OCI-LY7 (cell line): ENCODE results near the gene CACNA1D. TPM values are rescaled to one million over a fixed set of nuclear protein-coding genes. Genes with fewer than 3 reads are reported as not detected.

Experiments
- BruUV-seq: library from RNA; stranded (reverse); fragments of 400-500 nt; replicated peaks from 2 replicates; lab custom pipeline; 2021; lab: Mats Ljungman, UMichigan
- CTCF ChIA-PET: fragments of 300-600 bp; sonication (Branson Sonifier 250); formaldehyde crosslinking; loops from one replicate; lab custom pipeline; 2022; ENCODE audit warnings: antibody characterized with exemption; ENCODE audit not compliant: unreplicated experiment; lab: Charles Lee
- POLR2A ChIA-PET: fragments of 300-600 bp; sonication (Branson Sonifier 250); formaldehyde crosslinking; loops from one replicate; lab custom pipeline; 2022; ENCODE audit warnings: antibody characterized with exemption; lab: Charles Lee
- DNase-seq: peaks from one replicate; pipeline ENCODE4 v3.0.0-alpha.2; 2015; ENCODE audit warnings: low spot score
- H2AFZ ChIP-seq: fragments of 200-600 bp; sonication (generic), shearing (Covaris generic); 2 replicates; pipeline ENCODE4 v1.6.1; 2014; ENCODE audit warnings: mild to moderate bottlenecking, antibody characterized with exemption, low read length, moderate library complexity
- H3K27ac ChIP-seq: fragments of 200-600 bp; sonication (generic); 2 replicates; pipeline ENCODE4 v1.5.1; 2014; ENCODE audit warnings: mixed run types, low read depth, mild to moderate bottlenecking, moderate library complexity, low read length, inconsistent platforms; ENCODE audit not compliant: poor library complexity, severe bottlenecking
- H3K36me3 ChIP-seq: fragments of 200-600 bp; sonication (generic); 2 replicates; pipeline ENCODE4 v1.6.1; 2014; ENCODE audit warnings: mild to moderate bottlenecking, antibody characterized with exemption, low read length, moderate library complexity, mixed read lengths; ENCODE audit not compliant: insufficient read depth
- H3K4me1 ChIP-seq: fragments of 200-600 bp; sonication (generic); 2 replicates; pipeline ENCODE4 v1.5.1; 2014; ENCODE audit warnings: mild to moderate bottlenecking, low read length; ENCODE audit not compliant: insufficient read depth, poor library complexity, severe bottlenecking
- H3K4me2 ChIP-seq: fragments of 200-600 bp; sonication (generic); 2 replicates; pipeline ENCODE4 v1.6.1; 2014; ENCODE audit warnings: mild to moderate bottlenecking, low read length
- H3K4me3 ChIP-seq: fragments of 200-600 bp; sonication (generic); 2 replicates; pipeline ENCODE4 v1.5.1; 2014; ENCODE audit warnings: mild to moderate bottlenecking, low read depth, low read length; ENCODE audit not compliant: poor library complexity, severe bottlenecking
- H3K79me2 ChIP-seq: fragments of 200-600 bp; sonication (generic); 2 replicates; pipeline ENCODE4 v1.6.1; 2016; ENCODE audit warnings: low read depth, mild to moderate bottlenecking, low read length, moderate library complexity, mixed read lengths; ENCODE audit not compliant: insufficient read depth
- H3K9me2 ChIP-seq: fragments of 200-600 bp; sonication (generic); 2 replicates; pipeline ENCODE4 v1.6.1; 2016; ENCODE audit warnings: mild to moderate bottlenecking, low read length, mixed read lengths; ENCODE audit not compliant: insufficient read depth
- H3K9me3 ChIP-seq: fragments of 200-600 bp; sonication (generic); 2 replicates; pipeline ENCODE4 v1.6.1; 2014; ENCODE audit warnings: mild to moderate bottlenecking, mixed run types, low read length, mixed read lengths
- H4K20me1 ChIP-seq: fragments of 200-600 bp; sonication (generic); 2 replicates; pipeline ENCODE4 v1.6.1; 2014; ENCODE audit warnings: mild to moderate bottlenecking, antibody characterized with exemption, low read length, moderate library complexity, mixed read lengths; ENCODE audit not compliant: insufficient read depth
- EZH2phosphoT487 ChIP-seq: fragments of 200-600 bp; sonication (generic); IDR thresholded peaks from 2 replicates; pipeline ENCODE4 v1.6.1; 2018; ENCODE audit warnings: low read depth, borderline replicate concordance, mild to moderate bottlenecking, mixed run types, antibody characterized with exemption, low read length, moderate library complexity, mixed read lengths
- intact Hi-C: fragments of 100-400 bp; cut with micrococcal nuclease; formaldehyde crosslinking; loops from one replicate; pipeline ENCODE4 v1.10.0; 2022; ENCODE audit not compliant: unreplicated experiment
- total RNA-seq, 2 experiments: library from RNA; depleted of rRNA in 1 of 2; stranded (reverse); fragments of >200 nt in 1 of 2; shearing (Covaris generic) in 1 of 2; gene quantifications; 2 replicates each; pipeline ENCODE4 v1.2.3, GENCODE V29; 2014 to 2022
- TF ChIP-seq, protein P1 (sequence below): fragments of 200-600 bp; sonication (generic); conservative IDR thresholded peaks from 2 replicates; pipeline ENCODE4 v1.5.1; 2014; ENCODE audit warnings: mild to moderate bottlenecking, antibody characterized with exemption, low read length, moderate library complexity, mixed read lengths

CACNA1D gene
- total RNA-seq, 2 experiments from 2014 or later = 0.42 TPM; not detected in 1

DNA sequence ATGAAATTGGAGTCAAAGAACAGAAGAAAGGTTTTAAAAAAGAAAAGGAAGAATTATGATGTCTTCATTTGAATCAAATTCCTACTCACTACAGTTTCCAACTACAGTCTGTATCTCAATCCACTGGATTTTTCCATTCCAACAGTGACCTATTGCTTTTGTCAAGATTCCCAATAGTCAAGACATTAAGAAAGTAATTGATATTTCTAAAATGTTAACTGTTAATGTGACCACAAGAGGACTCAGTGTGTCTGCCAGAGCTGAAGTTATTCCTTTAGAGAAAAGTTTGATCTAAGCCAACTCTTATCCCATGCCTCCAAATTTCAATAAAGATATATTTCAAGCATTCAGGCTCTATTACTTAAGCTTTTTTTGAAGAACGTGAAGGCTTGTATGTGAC is 163.2 kb downstream of the CACNA1D start:
- POLR2A ChIA-PET = interaction anchor here (0.6 to 0.7 kb wide), 2 partner anchors 47 to 79 kb away, joined by 3 read pairs; no protein-coding TSS in a partner anchor
- no peak for DNase-seq
- Histone ChIP-seq H3K36me3 (no peaks in the 10 kb centered on the region), H3K79me2 (no peaks in the 10 kb centered on the region), H3K9me2 (no peaks in the 10 kb centered on the region), H3K4me3 (no peak overlapping the region), H4K20me1 (no peaks in the 10 kb centered on the region), H3K4me2 (no peak overlapping the region), H3K27ac (no peak overlapping the region), H3K4me1 (no peaks in the 10 kb centered on the region), H2AFZ (no peak overlapping the region), H3K9me3 (no peaks in the 10 kb centered on the region)
- intact Hi-C loops = no loop called here
- BruUV-seq = no TSS peak
- CTCF ChIA-PET = no interaction called here
- TF ChIP-seq EZH2phosphoT487 = no peak
- TF ChIP-seq, protein P1, sequence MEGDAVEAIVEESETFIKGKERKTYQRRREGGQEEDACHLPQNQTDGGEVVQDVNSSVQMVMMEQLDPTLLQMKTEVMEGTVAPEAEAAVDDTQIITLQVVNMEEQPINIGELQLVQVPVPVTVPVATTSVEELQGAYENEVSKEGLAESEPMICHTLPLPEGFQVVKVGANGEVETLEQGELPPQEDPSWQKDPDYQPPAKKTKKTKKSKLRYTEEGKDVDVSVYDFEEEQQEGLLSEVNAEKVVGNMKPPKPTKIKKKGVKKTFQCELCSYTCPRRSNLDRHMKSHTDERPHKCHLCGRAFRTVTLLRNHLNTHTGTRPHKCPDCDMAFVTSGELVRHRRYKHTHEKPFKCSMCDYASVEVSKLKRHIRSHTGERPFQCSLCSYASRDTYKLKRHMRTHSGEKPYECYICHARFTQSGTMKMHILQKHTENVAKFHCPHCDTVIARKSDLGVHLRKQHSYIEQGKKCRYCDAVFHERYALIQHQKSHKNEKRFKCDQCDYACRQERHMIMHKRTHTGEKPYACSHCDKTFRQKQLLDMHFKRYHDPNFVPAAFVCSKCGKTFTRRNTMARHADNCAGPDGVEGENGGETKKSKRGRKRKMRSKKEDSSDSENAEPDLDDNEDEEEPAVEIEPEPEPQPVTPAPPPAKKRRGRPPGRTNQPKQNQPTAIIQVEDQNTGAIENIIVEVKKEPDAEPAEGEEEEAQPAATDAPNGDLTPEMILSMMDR = no peak

DNA sequence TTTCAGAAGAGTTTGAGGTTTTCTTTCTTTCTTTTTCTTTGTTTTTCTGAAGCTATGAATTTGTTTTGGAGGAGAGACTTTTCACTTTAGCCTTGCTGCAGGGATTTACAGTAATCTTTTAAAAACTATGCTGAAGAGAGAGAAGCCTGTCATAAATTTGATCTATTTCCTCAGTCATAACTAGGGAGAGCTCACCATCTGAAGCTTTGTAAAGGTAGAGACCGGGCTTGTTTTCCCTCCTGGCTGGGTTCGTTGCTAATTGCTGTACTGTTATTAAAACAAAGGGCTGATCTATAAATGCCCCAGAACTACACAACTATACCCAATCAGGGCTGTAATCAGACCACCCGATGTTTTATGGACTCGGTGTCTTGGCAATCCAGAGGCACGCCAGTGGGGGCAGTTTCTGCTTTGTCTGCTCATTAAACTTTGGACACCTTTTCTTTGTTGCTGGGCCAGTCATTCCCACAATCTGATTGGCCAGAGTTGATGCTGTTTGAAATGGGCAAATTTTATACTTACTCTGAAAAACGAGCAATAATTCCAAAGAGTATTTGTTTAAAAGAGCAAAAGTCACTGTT is 164.3 kb downstream of the CACNA1D start:
- no peaks in the 10 kb centered on the region for H3K9me2 ChIP-seq
- no peak for TF ChIP-seq EZH2phosphoT487
- TF ChIP-seq, protein P1 = no peak
- H3K4me2 ChIP-seq = no peak overlapping the region
- DNase-seq = no peak
- H3K4me3 ChIP-seq = no peak overlapping the region
- no peaks in the 10 kb centered on the region for H3K9me3 ChIP-seq
- H3K36me3 ChIP-seq = no peaks in the 10 kb centered on the region
- no peaks in the 10 kb centered on the region for H4K20me1 ChIP-seq
- ChIA-PET CTCF (no interaction called here), POLR2A (no interaction called here)
- H3K27ac ChIP-seq = no peak overlapping the region
- no peak overlapping the region for H2AFZ ChIP-seq
- intact Hi-C loops = no loop called here
- no peaks in the 10 kb centered on the region for H3K79me2 ChIP-seq
- no TSS peak for BruUV-seq
- no peaks in the 10 kb centered on the region for H3K4me1 ChIP-seq

DNA sequence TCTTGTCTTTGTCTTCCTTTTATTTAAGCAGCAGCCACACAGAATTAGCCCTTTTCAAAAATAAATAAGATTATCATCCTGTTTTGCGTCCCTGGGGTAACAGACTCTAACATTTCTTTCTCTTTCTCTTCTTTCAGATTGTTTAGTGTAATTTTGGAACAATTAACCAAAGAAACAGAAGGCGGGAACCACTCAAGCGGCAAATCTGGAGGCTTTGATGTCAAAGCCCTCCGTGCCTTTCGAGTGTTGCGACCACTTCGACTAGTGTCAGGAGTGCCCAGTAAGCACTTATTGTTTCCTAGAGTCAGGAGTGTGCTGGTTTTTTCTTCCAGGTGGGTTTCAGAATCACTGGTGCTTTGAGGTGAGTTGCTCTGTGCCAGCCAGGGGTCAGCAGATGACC is 165.6 kb downstream of the CACNA1D start:
- no peaks in the 10 kb centered on the region for H3K9me3 ChIP-seq
- H2AFZ ChIP-seq = no peak overlapping the region
- POLR2A ChIA-PET = no interaction called here
- no peaks in the 10 kb centered on the region for H3K79me2 ChIP-seq
- no peak for DNase-seq
- H3K27ac ChIP-seq = no peak overlapping the region
- H4K20me1 ChIP-seq = no peaks in the 10 kb centered on the region
- no peaks in the 10 kb centered on the region for H3K4me1 ChIP-seq
- BruUV-seq = no TSS peak
- no peak overlapping the region for H3K4me3 ChIP-seq
- intact Hi-C loops = no loop called here
- no peaks in the 10 kb centered on the region for H3K9me2 ChIP-seq
- TF ChIP-seq EZH2phosphoT487 = no peak
- TF ChIP-seq, protein P1 = no peak
- no peaks in the 10 kb centered on the region for H3K36me3 ChIP-seq
- CTCF ChIA-PET = no interaction called here
- H3K4me2 ChIP-seq = no peak overlapping the region
